GM21423 (cell line): ENCODE measurements around the gene ALG8.
"Not testable (repeated sequence)": the region's sequence is repeated elsewhere in the genome, so short reads cannot be mapped to it uniquely, and the experiment has no call there.

Experiments
- ATAC-seq: cut with Tn5 transposase; IDR thresholded peaks from one replicate; pipeline ENCODE4 v1.9.1; 2021; ENCODE audit warnings: mild to moderate bottlenecking, moderate library complexity; ENCODE audit not compliant: unreplicated experiment

ALG8 gene

GRCh38 chr11:78139422-78140391 lies at the start of gene ALG8:
Gene ALG8, minus strand, starts transcription at chr11:78139626. Its CDS starts 38 bp downstream, at chr11:78139588.
- peak; percentile 87 for ATAC-seq

- ATAC-seq, result peak; percentile 98
These were observed 49.1 kb upstream of the ALG8 start, which contains the start of the genes KCTD21 and USP35 for GRCh38 chr11:78188286-78189173. Gene KCTD21, minus strand, starts transcription at chr11:78188626. Its CDS starts 14,072 bp downstream, at chr11:78174554. Gene USP35, plus strand, starts transcription at chr11:78188919. Its CDS starts 7,327 bp downstream, at chr11:78196246.

DNA sequence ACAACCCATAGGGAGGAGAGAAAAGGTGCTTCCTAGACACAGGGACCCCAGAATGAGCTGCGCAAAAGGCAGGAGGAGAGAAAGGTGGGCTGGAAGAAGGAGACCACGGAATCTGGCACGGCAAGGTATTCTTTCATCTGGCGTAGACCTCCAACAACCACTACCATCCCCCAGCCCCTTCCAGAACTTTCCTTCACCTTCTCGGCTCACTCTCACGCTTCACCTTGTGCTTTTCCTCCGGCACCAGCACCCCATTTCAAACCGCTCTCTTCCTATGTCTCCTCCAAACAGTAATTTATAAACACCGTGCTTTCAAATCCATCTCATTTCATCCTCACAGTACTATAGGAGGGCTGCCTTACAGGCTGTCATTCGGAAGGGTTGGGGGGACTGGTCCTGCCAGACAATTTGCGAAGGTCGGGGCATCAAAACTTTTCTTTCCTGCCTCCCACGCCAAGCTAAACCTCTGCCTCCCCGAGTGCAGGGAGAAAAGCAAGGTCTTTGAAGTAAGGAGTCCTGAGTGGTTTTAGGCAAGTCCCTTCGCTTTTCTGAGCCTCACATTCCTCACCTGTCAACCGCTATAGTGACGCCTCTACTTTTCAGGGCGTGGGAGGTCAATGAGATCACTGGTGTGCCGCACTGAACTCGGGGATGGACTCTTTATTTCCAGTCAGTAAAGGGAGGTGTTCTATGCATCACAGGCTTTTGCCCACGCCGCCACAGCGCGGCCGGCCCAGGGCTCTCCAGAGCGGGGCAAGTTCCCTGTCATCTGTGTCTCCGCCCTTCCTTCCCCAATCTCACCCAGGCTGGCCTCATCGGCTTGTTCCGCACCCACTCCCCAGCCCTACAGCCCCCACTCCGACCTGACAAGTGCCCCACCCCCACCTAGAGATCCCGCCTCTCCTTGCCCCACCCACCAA lies 48.2 kb upstream of the ALG8 start:
- ATAC-seq, result peak; percentile 19

DNA sequence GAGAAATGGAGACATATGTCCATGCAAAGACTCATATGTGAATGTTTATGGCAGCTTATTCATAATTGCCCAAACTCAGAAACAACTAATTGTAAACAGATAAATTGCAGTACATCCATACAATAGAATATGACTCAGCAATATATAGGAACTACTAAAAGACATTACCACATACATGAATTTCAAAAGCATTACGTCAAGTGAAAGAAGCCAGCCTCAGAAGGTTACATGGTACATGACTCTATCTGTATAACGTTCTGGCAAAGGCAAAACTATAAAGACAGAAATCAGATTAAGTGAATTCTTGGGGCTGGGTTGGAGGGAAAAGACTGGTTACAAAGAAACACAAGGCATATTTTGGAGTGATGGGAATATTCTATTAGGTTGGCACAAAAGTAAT lies 41.8 kb upstream of the ALG8 start:
- no peak for ATAC-seq

DNA sequence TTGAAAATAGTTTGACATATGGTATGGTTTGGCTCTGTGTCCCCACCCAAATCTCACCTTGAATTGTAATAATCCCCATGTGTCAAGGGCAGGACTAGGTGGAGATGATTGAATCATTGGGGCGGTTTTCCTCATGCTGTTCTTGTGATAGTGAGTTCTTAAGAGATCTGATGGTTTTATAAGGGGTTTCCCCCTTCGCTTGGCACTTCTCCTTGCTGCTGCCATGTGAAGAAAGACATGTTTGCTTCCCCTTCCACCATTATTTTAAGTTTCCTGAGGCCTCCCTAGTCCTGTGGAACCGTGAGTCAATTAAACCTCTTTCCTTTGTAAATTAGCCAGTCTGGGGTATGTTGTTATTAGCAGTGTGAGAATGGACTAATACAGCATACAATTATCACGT lies 41.3 kb upstream of the ALG8 start:
- no peak for ATAC-seq

DNA sequence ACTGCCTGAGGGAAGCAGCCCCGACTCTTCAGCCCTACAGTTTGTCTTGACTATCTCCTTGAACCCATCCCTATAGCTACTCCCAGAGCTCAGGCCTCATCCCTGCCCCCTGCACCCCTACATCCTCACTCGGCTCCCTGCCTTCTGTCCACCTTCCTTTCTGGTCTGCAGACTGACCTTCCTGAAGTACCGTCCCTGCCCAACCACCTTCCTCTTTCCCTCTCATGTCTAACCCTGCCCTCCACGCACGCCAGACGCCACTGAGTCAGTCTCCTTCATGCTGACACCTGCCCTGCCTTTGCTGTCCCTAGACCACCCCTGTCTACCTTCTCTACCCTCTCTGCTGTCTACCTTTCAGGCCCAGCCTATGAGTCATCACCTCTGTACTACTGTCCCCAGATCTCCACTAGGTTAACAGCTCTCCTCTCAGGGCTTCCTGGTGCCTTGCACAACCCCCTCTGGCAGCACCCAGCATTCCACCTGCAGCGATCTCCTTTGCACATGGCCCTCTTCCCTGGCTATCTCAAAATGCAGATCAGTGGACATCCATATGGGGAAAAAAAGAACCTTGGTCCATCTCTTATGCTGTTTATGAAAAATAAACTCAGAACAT lies 40.1 kb upstream of the ALG8 start:
- no peak for ATAC-seq

DNA sequence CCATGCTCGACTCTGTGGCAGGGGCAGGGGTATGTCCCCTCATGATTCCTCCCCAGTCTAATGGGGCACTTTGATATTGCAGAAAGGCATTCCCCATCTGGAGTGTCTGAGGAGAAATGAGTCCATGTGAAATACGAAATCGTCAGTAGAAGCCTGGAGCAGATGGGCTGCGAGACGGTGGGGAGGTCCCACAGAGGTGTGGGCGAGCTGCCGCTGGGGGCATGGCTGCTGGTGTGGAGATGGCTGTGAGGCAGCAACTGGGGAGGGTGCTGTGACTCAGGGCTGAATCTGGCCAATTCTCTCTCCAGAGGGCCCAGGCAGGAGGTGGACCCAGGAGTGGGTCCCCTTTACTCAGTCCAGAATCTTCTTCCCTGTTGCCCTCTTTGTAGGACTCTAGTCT lies 37.8 kb upstream of the ALG8 start:
- no peak for ATAC-seq

DNA sequence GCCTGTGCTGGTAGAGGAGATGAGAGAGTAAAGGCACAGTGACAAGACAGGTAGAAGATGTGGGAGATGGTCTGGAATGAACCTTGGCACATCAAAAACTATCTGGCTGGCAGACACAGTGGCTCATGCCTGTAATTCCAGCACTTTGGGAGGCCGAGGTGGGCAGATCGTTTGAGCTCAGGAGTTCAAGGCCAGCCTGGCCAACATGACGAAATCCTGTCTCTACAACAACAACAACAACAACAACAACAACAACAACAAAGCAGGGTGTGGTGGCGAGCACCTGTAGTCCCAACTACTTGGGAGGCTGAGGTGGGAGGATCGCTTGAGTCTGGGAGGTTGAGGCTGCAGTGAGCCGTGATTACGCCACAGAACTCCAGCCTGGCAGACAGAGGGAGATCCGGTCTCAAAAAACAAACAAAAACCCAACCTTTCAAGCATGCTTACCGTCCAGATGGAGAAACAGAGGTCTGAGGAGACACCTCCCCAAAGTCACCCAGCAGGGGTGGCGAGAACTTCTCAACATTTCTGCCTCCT lies 37.2 kb upstream of the ALG8 start:
- ATAC-seq, result no peak

GRCh38 chr11:78175862-78176261 lies 36.4 kb upstream of the ALG8 start:
- ATAC-seq, result not testable (repeated sequence)

DNA sequence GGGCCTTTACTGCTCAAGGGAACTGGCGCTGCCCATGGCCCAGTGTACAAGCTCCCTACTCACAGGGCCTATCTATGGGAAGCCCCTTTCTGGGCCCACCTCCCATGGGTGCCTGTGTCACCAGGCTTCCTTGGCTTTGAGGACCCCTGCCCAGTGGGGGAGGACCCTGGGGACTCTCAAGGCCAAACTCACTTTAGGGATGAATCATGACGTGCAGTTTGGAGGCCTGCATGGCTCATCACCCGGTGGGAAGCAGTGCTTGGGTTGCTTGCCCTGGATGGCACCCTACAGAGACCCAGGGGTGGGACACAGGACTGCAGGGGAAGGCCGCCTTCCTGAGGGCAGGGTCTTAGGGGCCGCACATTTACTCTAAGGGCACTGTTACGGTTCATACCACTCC lies 32.5 kb upstream of the ALG8 start:
- no peak for ATAC-seq

GRCh38 chr11:78170874-78171549 lies 31.6 kb upstream of the ALG8 start:
- no peak for ATAC-seq

- no peak for ATAC-seq
These were observed 31.0 kb upstream of the ALG8 start for GRCh38 chr11:78170413-78170812.

- no peak for ATAC-seq
These were observed 29.4 kb upstream of the ALG8 start for GRCh38 chr11:78168539-78169477.

DNA sequence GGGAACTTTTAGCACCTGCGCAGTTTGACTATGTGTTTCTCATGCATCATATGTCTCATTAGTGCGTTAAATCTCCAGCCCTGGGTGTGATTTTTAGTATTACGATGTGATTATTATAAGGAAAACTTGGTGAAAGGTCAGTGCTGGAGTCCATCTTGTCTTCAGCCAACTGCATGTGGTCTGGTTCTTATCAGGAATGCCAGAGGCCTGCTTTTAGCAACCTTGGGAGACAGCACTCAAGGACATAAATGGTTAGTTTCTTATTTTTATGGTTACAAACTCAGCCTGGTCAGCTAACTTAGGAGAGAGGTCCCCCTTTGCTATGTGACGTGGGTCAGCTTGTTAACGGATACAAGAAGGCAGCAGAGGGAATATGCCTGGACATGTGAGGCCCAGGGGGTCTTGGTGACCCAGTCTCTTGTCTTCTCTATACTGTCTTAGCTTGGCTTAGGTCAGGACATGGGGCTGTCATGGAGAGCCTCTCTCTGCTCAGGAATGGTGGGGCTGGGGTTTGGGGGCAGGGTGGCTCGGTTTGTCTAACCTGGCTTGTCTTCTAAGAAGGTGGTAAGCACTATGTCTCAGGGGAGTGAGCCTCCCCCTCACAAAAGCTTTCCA lies 27.5 kb upstream of the ALG8 start:
- no peak for ATAC-seq

GRCh38 chr11:78164471-78164870 lies 25.0 kb upstream of the ALG8 start:
- ATAC-seq, result no peak

DNA sequence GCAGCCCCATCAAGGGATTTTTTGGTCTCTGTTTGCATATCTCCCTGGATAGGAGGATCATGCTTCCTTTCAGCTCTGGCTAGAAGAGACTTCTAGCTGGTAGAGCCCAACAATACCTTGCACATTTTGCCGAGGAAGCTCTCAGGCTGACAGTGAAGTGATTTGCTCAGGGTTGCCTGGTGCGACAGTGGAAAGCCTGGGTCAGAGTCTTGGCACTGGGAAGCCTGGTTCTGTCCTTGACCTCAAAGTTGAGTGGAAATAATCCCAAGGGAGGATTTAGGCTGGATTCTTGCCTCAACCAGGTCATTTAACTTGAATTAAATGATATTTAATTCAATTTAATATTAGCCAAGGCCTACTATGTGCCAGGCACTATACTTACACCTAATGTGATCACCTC lies 24.4 kb upstream of the ALG8 start:
- no peak for ATAC-seq

DNA sequence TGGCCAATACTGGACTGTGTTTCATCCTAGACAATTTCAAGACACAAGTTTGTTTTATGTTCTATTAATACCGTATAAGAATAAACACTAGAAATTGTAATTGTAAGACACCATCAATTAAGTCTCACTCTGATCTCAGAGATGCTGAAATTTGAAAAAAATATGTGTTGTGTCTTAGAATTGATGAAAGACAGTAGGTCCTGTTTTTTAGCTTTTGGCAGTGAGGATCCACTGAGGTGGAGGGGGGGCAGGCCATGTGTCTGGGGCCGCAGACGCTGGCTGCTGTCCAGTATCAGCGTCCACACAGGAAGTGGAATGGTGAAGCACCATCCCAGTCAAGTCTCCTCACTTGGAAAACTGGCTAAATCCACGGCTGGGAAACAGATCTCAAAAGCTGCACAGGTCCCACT lies 22.5 kb upstream of the ALG8 start:
- no peak for ATAC-seq

DNA sequence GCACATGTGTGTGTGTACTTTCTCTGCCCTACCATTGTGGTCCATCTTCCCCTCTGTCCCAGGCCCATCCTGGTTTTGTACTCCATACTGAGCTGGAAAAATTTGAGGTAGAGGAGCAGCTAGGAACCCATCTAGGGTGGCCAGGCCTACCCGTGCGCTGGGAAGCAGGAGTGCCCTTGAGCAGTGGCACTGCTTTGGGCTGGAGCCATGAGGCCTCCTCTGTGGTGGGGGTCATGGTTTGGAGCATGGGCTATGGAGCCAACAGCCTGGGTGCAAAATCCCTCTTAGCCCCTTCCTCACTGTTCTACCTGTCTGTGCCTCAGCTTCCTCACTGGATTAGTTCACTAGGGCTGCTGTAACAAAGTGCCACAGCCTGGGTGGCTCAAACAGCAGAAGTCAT lies 21.9 kb upstream of the ALG8 start:
- ATAC-seq, result no peak
